ENCODE measurements around the gene FAM20C.

DNA sequence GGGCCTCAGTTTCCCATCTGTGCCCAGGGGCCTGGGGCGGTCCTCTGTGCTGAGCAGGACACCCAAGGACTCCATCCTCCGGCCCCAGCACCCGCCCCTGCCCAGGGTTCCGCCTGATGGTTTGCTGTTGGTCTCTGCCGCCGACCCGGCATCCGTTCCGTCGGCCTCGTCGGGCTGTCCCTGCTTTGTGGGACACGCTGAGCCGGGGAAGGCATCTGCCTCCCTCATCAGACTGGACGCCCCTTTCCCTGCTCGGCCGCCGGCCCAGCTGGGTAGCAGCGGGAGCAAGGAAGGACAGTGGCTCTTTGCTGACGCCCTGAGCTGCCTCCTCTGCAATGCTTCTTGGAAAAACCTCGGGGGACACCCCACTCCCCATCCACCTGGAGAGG, 39.5 kb downstream of the FAM20C start:
- TF ChIP-seq, protein P1, sequence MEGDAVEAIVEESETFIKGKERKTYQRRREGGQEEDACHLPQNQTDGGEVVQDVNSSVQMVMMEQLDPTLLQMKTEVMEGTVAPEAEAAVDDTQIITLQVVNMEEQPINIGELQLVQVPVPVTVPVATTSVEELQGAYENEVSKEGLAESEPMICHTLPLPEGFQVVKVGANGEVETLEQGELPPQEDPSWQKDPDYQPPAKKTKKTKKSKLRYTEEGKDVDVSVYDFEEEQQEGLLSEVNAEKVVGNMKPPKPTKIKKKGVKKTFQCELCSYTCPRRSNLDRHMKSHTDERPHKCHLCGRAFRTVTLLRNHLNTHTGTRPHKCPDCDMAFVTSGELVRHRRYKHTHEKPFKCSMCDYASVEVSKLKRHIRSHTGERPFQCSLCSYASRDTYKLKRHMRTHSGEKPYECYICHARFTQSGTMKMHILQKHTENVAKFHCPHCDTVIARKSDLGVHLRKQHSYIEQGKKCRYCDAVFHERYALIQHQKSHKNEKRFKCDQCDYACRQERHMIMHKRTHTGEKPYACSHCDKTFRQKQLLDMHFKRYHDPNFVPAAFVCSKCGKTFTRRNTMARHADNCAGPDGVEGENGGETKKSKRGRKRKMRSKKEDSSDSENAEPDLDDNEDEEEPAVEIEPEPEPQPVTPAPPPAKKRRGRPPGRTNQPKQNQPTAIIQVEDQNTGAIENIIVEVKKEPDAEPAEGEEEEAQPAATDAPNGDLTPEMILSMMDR (IDR thresholded peaks at IDR 0.05 in 4 of 5, conservative IDR thresholded peaks at IDR 0.05 in 1 of 5), result no peak
- no peak for TF ChIP-seq POLR2A (IDR thresholded peaks at IDR 0.05)

All from gastrocnemius medialis (tissue), 4 donors.